ENCODE data around the gene TWIST1.

The TWIST1 gene

DNA sequence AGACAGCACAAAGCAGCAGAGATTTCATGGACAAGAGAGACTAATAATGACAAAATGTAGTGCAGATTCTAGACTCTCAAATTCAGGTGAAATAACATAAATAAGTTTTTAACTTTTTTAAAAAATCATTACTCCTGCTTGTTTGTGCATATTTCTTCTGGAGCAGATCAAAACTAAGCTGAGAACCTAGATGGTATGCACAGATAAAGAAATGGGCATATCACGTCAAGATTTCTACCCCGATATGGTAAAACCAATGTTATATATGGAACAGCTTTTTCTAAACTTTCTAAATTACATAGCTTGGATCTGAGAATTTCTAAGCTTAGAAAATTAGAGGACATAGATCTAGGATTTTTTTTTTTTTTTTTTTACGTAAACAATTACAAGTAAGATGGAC is 18.2 kb downstream of the TWIST1 start:
- no peaks in the 10 kb centered on the region for H3K9me3 ChIP-seq (ENCODE audit: low read length)
- H3K4me2 ChIP-seq (ENCODE audit: low read length) = no peak overlapping the region

DNA sequence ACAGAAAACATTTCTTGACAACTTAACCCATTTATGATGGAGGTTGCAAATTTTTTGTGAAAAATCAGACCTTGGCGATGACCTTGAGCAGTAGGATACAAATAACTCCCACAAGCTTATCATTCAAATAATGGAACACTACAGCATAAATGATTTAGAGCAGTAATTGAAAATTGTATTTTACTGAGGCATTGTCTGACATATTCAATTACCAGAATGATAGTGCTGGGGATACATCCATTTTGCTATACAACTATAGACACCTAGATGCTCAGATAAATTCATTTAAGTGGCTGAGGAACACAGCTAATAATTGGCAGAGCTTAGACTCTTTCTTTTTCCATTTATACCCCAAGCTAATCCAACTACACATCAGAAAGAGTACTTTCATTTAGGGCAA is 18.9 kb downstream of the TWIST1 start:
- no peaks in the 10 kb centered on the region for H3K9me2 ChIP-seq (ENCODE audit: low read depth, low read length)
- no peak overlapping the region for H3K4me2 ChIP-seq (ENCODE audit: low read length)
- no peaks in the 10 kb centered on the region for H3K4me1 ChIP-seq (ENCODE audit: insufficient read depth, low read length, severe bottlenecking)
- no peaks in the 10 kb centered on the region for H3K79me2 ChIP-seq (ENCODE audit: insufficient read depth, low read length)
- no peaks in the 10 kb centered on the region for H3K9me3 ChIP-seq (ENCODE audit: low read length)
- H3K27ac ChIP-seq (ENCODE audit: low read depth, low read length, poor library complexity, severe bottlenecking) = no peak overlapping the region
- H3K27me3 ChIP-seq (ENCODE audit: insufficient read depth, low read length) = no peaks in the 10 kb centered on the region
- H2AFZ ChIP-seq (ENCODE audit: low read length) = no peak overlapping the region
- H3K36me3 ChIP-seq (ENCODE audit: insufficient read depth, low read length) = no peaks in the 10 kb centered on the region
- H3F3A ChIP-seq (ENCODE audit: insufficient read depth, low read length) = no peaks in the 10 kb centered on the region
- TF ChIP-seq EZH2 (IDR thresholded peaks at IDR 0.05; ENCODE audit: borderline replicate concordance, low read length) (no peak), CTCF (IDR thresholded peaks at IDR 0.05; ENCODE audit: low read length) (no peak)
- no peak overlapping the region for H3K9ac ChIP-seq (ENCODE audit: low read length)
- no peak overlapping the region for H3K4me3 ChIP-seq (ENCODE audit: low read depth, low read length, poor library complexity, severe bottlenecking)
- H4K20me1 ChIP-seq (ENCODE audit: insufficient read depth, low read length) = no peaks in the 10 kb centered on the region

More for the DNA sequence above, 18.2 kb downstream of the TWIST1 start:
- Histone ChIP-seq H3K9me2 (ENCODE audit: low read depth, low read length) (no peaks in the 10 kb centered on the region), H2AFZ (ENCODE audit: low read length) (no peak overlapping the region), H3F3A (ENCODE audit: insufficient read depth, low read length) (no peaks in the 10 kb centered on the region), H3K79me2 (ENCODE audit: insufficient read depth, low read length) (no peaks in the 10 kb centered on the region), H3K4me3 (ENCODE audit: low read depth, low read length, poor library complexity, severe bottlenecking) (no peak overlapping the region), H3K27me3 (ENCODE audit: insufficient read depth, low read length) (no peaks in the 10 kb centered on the region), H3K36me3 (ENCODE audit: insufficient read depth, low read length) (no peaks in the 10 kb centered on the region), H3K4me1 (ENCODE audit: insufficient read depth, low read length, severe bottlenecking) (no peaks in the 10 kb centered on the region), H3K9ac (ENCODE audit: low read length) (no peak overlapping the region), H4K20me1 (ENCODE audit: insufficient read depth, low read length) (no peaks in the 10 kb centered on the region), H3K27ac (ENCODE audit: low read depth, low read length, poor library complexity, severe bottlenecking) (no peak overlapping the region)
- no peak for TF ChIP-seq EZH2 (IDR thresholded peaks at IDR 0.05; ENCODE audit: borderline replicate concordance, low read length)
- no peak for TF ChIP-seq CTCF (IDR thresholded peaks at IDR 0.05; ENCODE audit: low read length)

- Histone ChIP-seq H3K79me2 (ENCODE audit: insufficient read depth, low read length) (no peaks in the 10 kb centered on the region), H3K36me3 (ENCODE audit: insufficient read depth, low read length) (no peaks in the 10 kb centered on the region), H3K9ac (ENCODE audit: low read length) (no peak overlapping the region), H3F3A (ENCODE audit: insufficient read depth, low read length) (no peaks in the 10 kb centered on the region), H2AFZ (ENCODE audit: low read length) (no peak overlapping the region), H3K27me3 (ENCODE audit: insufficient read depth, low read length) (no peaks in the 10 kb centered on the region), H3K9me2 (ENCODE audit: low read depth, low read length) (no peaks in the 10 kb centered on the region), H3K4me2 (ENCODE audit: low read length) (no peak overlapping the region), H4K20me1 (ENCODE audit: insufficient read depth, low read length) (no peaks in the 10 kb centered on the region), H3K4me3 (ENCODE audit: low read depth, low read length, poor library complexity, severe bottlenecking) (no peak overlapping the region), H3K9me3 (ENCODE audit: low read length) (no peaks in the 10 kb centered on the region), H3K4me1 (ENCODE audit: insufficient read depth, low read length, severe bottlenecking) (no peaks in the 10 kb centered on the region), H3K27ac (ENCODE audit: low read depth, low read length, poor library complexity, severe bottlenecking) (no peak overlapping the region)
- TF ChIP-seq CTCF (IDR thresholded peaks at IDR 0.05; ENCODE audit: low read length) (no peak), EZH2 (IDR thresholded peaks at IDR 0.05; ENCODE audit: borderline replicate concordance, low read length) (no peak)
Measured at GRCh38 chr7:19097165-19098055, 20.0 kb downstream of the TWIST1 start.

Measured in OCI-LY1 (cell line).